UCSD-AML1 (cell line): ENCODE results near the gene TTLL9.

Experiments used
- DNase-seq: peaks from one replicate; lab custom pipeline; 2025; ENCODE audit not compliant: unreplicated experiment; lab: John Stamatoyannopoulos, UW

TTLL9 gene

DNA sequence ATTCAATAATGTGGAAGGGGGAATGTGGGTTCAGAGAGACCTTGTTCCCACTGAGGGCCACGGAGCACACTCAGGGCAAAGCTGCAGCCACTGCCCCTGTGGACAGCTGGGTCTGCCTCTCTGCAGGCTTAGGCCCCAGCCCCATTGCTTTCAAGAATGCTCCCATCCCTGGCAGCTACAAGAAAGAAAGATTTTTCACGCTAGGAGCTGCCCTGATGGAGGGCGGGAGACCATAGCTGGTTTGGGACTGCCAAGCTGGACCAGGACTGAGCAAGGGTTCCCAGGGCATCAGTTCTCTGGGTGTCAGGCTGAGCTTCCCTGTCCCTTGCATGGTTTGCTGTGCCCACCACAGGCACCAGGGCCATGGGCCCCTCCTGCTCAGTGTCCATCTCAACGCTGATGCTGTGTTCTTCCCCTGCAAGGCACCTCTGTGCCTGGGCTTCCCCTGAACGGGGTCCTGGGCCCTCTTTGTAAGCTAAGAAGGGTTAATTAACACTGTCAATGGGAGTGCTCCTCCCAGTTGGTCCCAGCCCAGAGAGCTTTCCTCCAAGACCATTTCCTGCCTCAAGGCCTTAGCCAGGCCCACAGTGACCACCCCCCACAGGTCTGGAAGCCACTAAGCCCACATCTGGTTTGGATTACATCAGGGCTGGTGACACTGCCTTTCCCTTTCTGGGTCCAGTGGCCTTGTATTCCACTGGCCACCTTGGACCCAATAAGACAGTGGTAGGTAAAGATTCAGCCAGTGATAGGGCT is 33.4 kb upstream of the TTLL9 start:
- peak; percentile 49 for DNase-seq

DNA sequence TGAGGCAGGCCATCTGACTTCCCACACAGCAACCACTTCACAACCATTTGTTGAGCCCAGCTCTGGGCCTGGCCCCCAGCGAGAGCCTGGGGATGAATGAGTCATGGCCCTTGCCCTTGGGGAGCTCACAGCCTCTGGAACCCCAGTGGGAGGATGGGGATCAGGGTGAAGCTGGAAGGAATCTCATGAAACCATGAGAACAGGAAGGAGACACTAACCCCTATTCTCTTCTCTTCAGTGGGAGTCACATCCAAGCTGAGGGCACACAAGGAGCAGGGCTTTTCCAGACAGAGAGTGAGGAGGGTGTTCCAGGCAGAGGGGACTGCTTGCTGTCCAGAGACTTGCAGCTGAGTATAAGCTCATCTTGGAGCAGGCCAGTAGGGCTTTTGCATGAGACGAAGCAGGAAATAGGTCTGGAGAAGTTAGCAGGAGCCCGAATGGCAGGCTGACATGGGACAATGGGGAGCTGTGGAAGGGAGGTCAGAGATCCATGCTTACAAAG is 32.5 kb upstream of the TTLL9 start:
- DNase-seq, result peak; percentile 57

DNA sequence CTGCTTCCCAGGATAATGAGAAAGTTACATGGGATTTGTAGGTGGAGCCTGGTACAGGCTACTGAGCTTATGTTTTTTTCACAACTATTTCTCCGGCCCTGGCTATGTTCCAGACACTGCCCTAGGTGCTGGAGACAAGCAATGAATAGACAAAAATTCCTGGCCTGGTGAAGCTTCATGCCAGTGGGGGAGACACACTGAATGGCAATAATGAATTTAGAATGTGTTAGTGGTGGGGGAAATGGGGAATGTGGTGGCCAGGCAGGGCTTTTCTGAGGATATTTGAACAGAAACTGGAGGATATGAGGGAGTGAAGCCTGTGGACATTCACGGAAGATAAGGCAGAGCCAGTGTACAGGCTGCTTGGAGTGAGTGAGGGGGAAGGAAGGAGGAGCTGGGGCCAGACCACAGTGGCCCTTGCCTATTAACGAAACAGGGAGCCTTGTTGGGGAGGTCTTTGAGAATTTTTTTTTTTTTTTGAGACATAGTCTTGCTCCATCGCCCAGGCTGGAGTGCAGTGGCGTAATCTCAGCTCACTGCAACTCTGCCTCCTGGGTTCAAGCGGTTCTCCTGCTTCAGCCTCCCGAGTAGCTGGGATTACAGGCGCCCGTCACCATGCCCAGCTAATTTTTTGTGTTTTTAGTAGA is 31.7 kb upstream of the TTLL9 start:
- no peak for DNase-seq

DNA sequence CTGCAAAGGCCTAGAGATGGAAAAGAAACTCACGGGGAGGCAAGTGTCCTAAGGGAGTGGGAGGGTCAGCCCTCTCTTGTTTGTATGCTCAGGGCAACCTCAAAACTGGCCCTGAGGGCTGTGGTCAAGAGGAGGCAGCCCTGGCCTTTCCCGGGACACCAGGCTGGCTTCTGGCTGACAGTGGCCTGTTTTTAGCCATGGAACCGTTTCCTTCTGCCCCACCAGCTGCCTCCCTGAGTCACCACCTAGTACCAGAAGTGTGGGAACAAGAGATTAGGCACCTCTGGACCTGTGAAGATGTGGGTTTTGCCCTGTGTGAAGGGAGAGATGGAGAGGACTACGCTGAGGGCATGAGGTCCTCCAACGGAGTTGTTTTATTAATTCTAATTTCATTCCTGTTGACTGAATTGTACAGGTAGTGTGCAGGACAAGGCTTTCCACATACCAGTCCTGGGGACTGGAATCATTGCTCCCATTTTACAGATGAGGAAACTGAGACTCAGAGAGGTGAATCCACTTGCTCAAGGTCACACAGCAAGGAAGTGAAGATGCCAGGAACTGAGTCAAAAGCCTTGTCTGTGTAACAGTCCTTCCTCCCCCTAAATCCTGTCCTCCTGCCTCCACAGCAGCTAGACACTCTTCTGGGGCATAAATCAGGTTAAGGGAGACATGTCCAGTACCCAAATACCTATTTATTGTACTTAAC is 30.5 kb upstream of the TTLL9 start:
- no peak for DNase-seq

DNA sequence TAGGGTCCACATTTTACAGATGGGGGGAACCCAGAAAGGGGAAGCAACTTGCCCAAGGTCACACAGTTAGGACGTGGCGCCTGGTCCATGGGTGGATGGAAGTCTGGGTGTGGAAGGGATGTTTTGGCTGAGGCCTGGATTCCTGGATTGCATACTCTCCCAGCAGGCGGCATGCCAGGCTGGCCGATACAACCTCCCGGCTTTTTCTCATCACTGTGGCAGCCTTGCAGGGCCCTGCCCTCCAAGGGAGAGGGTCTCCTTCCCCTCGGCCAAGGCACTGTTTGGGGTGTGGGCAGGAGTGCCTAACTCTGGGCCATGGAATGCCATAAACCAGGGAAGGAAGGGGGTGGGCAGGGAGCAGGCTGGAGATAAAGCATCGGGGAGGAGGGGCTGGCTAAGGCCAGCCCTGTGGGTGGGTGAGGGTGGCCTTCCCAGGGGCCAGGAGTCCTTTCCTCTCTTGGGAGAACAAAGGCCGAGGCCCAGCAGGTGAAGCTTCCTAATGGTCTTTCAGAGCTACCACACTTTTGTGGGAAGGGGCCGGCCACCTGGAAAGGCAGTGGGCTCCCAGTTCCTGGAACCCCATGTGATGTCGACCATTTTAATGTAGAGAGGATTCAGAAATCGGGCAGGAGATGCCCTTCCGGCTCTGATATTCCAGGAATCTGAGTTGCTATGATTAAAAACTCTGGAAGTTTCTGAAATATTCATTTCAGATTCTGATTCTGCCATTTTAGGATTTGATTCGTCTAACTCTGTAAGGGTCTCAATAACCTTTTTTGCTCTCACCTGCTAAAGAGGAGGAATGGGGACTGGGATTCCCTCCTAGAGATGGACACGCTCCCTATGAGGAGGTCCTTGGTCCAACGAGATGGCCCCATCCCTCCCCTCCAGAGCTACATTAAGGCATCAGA is 29.3 kb upstream of the TTLL9 start:
- no peak for DNase-seq

DNA sequence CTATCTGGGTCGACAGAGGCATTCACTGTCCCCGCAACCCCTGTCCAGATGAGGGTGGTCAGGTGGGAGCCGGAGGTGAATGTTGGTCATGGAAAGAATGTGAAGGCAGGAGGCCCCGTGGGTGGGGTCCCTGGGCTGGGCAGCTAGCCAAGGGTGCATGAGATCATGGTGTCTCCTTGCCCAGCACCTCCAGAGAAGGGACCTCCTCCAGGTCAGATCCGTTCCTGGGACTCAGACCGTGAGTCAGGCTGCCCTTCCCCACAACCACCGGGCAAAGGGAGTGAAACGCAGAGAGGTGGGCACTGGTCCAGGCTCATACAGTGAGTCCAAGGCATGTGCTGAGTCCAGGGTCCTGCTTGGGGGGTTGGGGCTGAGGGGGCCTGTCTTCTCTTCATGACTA is 28.5 kb upstream of the TTLL9 start:
- no peak for DNase-seq

DNA sequence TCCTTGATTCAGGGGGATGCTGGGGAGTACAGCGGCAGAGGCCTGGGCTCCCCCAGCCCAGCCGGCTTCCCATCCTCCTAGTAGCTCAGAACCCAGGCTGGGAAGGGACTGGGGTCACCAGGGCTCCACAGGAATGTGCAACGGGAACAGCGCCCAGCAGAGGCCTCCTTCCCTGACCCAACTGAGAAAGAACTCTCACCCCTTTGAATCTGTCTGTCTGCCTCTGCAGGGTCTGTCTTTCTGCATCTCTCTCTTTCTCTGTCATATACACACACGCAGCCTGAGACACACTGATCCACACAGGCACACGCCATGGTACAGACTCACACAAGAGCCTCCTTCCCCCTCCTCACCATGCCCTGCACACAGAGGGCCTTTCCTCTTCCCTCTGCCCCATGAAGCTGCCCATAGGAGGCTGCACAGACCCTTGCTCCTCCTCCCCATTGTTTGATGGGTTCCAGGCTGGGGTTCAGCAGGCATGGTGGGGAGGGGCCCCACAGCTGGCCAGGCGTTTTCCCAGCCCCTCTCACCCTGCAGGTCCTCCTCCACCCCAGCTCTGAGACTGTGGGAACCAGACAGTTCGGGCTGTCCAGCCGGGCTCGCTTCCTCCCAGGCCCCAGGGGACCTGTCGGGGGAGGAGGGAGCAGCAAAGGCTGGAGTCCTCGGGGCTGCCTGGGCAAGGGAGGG is 27.8 kb upstream of the TTLL9 start:
- DNase-seq, result no peak

DNA sequence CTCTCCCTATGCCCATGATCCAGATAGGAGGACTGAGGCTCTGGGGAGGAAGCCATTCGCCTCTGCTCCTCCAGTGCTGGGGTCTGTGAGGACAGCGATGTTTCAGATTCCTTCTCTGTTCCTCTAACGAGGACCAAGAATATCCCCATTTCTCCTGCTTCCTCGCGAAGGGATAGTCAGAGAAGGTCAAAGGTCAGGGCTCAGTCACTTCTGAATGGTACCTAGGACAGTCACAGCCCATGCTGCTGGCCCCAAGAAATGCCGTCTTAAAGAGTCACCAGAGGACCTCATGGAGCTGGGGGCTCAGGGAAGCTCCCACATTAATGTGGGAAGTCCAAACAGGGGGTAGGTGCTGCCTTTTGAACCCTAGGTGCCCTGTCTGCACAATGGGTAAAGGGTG is 27.1 kb upstream of the TTLL9 start:
- no peak for DNase-seq

DNA sequence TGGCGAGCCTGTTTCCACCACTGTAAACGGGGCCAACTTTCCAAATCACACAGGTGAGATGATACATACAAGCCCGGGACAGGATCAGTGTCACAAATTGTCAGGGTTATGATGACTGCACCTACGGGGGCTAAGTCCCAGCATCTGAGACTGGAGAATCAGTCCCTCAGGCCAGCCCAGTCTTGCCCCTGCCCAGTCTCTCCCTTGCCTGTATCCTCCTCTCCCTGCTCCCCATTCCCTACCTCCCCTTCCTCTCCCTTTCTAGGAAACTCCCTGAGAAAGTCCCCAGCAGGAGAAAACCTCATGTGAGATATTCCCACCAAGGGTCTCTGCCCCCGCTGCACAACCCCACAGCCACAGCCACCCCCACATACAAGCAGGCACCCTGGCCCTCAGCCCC is 26.6 kb upstream of the TTLL9 start:
- DNase-seq, result no peak

DNA sequence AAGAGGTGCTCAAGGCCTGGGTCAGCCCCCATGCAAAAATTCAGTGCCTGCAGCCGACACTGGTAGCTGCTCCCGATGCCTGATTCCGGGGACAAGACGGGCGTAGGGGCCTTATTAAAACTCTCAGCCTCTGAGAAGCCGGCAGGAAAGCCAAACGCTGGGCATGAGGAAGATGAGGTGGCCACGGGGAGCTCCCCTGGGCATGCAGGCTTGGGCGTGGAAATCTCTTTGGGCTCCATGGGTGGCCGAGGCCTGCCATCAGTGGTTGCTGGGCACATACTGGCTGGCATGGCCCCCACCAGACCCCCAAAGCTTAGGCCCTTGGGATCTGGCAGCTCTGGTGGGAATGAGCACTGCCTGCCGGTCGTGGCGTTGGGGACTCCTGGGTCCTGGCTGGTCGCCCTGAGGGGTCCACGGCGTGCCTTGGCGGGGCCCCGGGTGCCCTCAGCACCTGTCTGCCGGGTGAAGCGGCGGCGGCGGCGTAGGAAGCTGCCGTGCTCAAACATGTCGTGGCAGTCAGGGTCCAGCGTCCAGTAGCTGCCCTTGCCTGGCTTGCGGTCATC is 25.6 kb upstream of the TTLL9 start:
- DNase-seq, result no peak

DNA sequence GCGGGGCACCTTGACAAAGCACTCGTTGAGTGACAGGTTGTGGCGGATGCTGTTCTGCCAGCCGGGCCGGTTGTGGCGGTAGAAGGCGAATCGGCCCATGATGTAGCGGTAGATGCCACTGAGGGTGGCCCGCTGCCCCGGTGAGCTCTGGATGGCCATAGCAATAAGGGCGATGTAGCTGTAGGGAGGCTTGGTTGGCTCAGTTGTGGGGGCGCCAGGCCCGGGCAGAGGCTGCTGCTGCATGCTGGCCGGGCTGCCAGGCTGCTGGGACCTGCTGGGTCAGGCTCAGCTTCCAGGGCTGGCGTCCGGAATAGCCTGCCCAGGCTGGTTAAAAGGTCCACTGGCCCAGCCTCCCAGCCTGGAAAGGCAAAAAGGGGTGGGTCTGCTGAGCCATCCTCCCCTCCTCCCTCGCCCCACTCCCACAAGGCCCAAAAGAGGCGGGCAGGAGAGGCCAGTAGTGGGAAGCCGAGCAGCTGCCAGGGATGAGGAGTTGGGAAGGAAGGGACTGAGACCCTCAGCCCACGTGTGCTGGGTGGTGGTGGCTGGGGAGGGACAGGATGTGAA is 25.1 kb upstream of the TTLL9 start, which contains the start of gene FOXS1:
TSS of gene FOXS1 (minus strand) at position 305 of the 564 bp plus-strand sequence. CDS start at position 243, 62 bp downstream.
- no peak for DNase-seq

DNA sequence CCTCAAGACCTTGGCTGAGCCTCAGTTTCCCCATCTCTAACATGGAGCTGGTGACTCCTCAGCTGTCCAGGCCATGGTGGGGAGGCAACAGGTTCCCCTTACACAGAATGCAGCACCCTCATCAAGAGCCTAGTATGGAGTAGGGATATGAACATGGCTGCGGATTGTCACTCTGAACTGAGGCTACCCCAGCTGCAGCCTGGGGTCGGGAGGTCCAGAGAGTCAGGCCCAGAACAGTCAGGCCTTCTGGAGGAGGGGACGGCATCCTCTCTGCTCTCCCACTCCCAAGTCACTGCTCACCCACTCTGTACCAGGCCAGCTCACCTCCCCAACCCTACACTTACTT is 23.7 kb upstream of the TTLL9 start:
- no peak for DNase-seq

DNA sequence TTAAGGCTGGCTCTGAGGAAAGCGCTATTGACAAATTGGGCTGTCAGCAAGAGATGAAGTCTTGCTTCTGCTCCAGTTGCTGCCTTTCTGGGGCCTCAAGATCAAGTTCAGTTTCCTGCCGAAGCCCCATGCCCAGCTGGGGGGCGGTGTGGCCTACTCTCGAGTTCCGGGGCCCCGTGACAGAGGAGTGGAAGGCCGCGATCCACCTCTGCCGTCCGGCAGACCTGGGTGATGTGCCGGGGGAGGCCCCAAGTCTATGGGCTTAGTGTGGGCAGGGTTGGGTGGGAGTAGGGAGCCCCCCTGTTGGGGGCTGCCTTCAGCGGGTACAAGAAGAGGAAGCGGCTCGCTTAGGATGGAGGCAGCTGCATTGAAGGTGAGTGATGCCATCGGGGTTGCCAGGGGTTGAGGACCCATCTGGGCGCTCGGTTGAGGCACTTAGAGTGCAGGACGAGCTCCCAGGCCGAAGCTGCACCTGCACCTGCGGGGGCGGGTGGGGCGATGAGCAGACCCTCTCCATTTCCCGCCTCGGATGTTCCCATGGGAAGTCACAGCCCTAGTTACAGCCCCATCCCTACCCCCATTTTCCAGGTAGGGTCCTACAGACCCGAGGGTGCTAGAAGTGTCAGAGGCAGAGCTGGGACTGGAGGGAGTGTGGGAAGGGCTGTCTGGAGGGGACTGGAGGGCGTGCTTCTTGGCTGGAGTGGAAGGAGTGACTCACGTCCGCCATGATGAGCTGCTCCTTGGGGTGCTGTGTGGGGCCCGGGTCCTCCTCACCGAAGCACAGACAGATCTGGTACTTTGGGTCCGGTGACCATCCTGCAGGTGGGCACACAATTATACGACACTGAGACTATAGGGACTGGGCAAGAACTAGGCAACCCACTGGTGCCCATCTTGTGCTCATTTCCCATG is 22.1 kb upstream of the TTLL9 start:
- no peak for DNase-seq

DNA sequence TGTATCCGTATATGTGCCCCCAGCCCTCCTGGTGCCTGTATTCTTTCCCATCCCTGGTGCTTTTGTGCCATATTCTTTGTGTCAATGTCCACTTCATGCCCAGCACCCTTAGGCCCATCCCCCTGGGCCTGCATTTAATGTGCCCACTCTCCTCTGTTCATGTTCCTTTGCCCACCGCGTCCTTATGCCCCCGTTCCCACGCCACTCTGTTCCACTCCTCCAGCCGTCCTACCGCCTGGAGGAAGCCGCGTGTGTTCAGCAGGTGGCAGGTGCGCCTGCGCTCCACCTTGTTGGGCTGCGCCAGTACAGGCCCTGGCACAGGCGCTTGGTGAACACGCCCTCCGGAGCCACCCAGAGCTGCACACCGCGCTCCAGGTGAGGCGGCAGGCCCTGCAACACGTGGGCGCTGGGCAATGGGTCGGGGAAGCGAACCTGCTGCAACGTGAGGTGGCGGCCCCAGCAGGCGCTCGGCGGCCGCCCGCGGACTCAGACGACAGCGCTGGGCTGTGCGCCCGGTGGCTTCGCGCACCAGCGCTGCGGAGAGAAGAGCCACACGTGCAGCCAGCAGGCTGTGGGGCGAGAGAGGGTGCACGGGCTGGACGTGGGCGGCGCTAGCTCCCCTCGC is 21.0 kb upstream of the TTLL9 start:
- DNase-seq, result no peak

DNA sequence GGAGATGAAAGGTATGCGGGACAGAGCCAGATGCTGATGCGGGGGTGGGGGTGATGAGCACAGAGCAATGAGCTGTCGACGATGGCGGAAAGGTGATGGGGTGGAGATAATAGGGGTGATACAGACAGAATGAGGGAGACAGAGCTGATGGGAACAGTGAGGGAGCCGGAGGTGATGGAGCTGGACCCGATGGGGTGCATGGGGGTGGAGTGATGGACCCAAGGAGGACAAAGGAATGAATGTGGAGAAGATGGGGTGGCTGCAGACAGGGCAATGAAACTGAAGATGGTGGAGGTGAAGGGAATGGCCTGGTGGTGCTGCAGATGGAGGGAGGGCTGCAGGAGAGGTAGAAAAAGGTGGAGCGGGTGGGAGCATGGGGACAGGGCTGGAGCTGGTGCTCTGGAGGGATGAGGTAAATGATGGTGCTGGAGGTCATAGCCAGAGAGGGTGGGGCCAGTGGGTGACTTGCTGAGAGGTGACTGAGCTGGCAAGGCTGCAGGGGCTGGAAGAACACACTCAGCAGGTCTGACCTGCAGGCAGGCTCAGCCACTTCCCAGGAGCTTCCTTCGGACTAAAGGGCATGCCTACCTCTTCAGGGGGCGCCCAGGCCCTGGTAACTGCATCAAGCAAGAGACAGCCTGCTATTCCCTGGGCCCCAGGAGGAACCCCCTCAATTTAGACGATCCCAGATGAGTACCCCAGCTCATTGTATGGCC is 19.0 kb upstream of the TTLL9 start:
- no peak for DNase-seq

DNA sequence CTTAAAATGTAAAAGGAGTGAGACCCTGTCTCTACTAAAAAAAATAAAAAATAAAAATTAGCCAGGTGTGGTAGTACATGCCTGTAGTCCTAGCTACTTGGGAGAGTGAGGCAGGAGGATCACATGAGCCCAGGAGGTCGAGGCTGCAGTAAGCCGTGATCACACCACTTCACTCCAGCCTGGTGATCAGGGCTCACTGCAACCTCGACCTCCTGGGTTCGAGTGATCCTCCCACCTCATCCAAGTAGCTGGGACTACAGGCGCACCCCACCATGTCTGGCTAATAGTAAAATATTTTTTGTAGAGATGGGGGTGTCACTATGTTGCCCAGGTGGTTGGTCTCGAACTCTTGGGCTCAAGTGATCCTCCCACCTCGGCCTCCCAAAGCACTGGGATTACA is 17.0 kb upstream of the TTLL9 start:
- DNase-seq, result no peak

DNA sequence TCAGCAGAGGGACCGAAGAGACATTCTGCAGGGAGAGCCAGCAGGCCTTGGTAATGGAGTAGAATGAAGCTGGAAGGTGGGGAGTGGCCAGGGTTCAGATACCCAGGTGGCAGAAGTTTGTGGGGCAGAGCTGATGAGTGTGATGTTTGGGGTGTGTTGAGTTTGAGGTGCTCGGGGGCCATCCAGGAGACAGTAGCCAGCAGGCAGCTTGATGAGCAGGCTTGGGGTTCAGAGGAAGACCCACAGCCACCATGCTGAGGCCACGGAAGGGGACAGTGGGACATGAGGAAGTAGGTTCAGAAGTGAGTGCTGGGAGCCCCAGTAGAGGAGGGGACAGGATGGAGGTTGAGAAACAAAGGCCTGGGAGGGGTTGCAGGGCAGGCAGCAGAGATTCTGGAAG is 13.9 kb upstream of the TTLL9 start:
- no peak for DNase-seq
